Skeletal muscle tissue (tissue), 4 donors: ENCODE measurements around the gene RIPOR3. TPM values are rescaled to one million over a fixed set of nuclear protein-coding genes. Genes with fewer than 3 reads are reported as not detected.

ENCODE experiments used
- H3K27ac ChIP-seq: one replicate; pipeline ENCODE4 v1.7.0; 2013; ENCODE audit warnings: mild to moderate bottlenecking, low read depth, low read length, inconsistent platforms
- H3K27me3 ChIP-seq, 3 donors: one replicate each; pipeline ENCODE4 v1.7.0; 2013; ENCODE audit warnings: low read length in 3 of 3; ENCODE audit not compliant: control insufficient read depth in 3 of 3, insufficient read depth in 3 of 3
- H3K36me3 ChIP-seq, 3 donors: one replicate each; pipeline ENCODE4 v1.7.0; 2013; ENCODE audit warnings: low read length in 3 of 3; ENCODE audit not compliant: control insufficient read depth in 3 of 3, insufficient read depth in 3 of 3
- H3K4me1 ChIP-seq, 3 donors: one replicate each; pipeline ENCODE4 v1.7.0; 2013; ENCODE audit warnings: low read length in 3 of 3, mild to moderate bottlenecking in 3 of 3; ENCODE audit not compliant: control insufficient read depth in 3 of 3, insufficient read depth in 3 of 3
- H3K4me3 ChIP-seq, 3 donors: one replicate each; pipeline ENCODE4 v1.7.0; 2013; ENCODE audit warnings: low read length in 3 of 3
- H3K9ac ChIP-seq, 3 donors: one replicate each; pipeline ENCODE4 v1.7.0; 2013; ENCODE audit warnings: low read length in 3 of 3, mild to moderate bottlenecking in 3 of 3, moderate library complexity in 2 of 3, low read depth in 1 of 3
- H3K9me3 ChIP-seq, 3 donors: one replicate each; pipeline ENCODE4 v1.7.0; 2013; ENCODE audit warnings: low read length in 3 of 3; ENCODE audit not compliant: control insufficient read depth in 3 of 3
- total RNA-seq: library from RNA; depleted of rRNA; stranded (reverse); fragments of >200 nt; gene quantifications from one replicate; pipeline ENCODE4 v1.2.3, GENCODE V29; 2014
- donor health status: Osteomylitis.

Gene RIPOR3
- total RNA-seq, 1 donor from 2014 or later: 2.6 TPM

GRCh38 chr20:50559856-50560638 lies 131.3 kb downstream of the RIPOR3 start:
- no peak overlapping the region for H3K27ac ChIP-seq
- H3K9me3 ChIP-seq: no peaks in the 10 kb centered on the region
- peaks cover 2 to 9% (median 4%) of the 10 kb centered on the region in 3 donors for H3K36me3 ChIP-seq
- H3K4me3 ChIP-seq: no peak overlapping the region
- no peak overlapping the region for H3K9ac ChIP-seq
- no peaks in the 10 kb centered on the region for H3K27me3 ChIP-seq
- peaks cover 30 to 41% (median 39%) of the 10 kb centered on the region in 3 donors for H3K4me1 ChIP-seq

GRCh38 chr20:50559149-50559548 lies 132.2 kb downstream of the RIPOR3 start:
- no peak overlapping the region for H3K9ac ChIP-seq
- no peak overlapping the region for H3K4me3 ChIP-seq
- H3K27ac ChIP-seq: no peak overlapping the region
- no peaks in the 10 kb centered on the region for H3K9me3 ChIP-seq
- H3K4me1 ChIP-seq: peaks cover 30 to 41% (median 39%) of the 10 kb centered on the region in 3 donors
- peaks cover 2 to 7% (median 3%) of the 10 kb centered on the region in 3 donors for H3K36me3 ChIP-seq
- no peaks in the 10 kb centered on the region for H3K27me3 ChIP-seq

GRCh38 chr20:50558483-50558925 lies 132.8 kb downstream of the RIPOR3 start:
- no peaks in the 10 kb centered on the region for H3K27me3 ChIP-seq
- H3K4me3 ChIP-seq: no peak overlapping the region
- no peak overlapping the region for H3K27ac ChIP-seq
- peaks cover 2 to 7% (median 3%) of the 10 kb centered on the region in 3 donors for H3K36me3 ChIP-seq
- H3K9me3 ChIP-seq: no peaks in the 10 kb centered on the region
- peaks cover 28 to 38% (median 35%) of the 10 kb centered on the region in 3 donors for H3K4me1 ChIP-seq
- no peak overlapping the region for H3K9ac ChIP-seq

- H3K36me3 ChIP-seq: peaks cover 2 to 4% (median 3%) of the 10 kb centered on the region in 3 donors
- no peak overlapping the region for H3K27ac ChIP-seq
- H3K4me3 ChIP-seq: no peak overlapping the region
- no peak overlapping the region for H3K9ac ChIP-seq
- H3K4me1 ChIP-seq: peaks cover 21 to 31% (median 28%) of the 10 kb centered on the region in 3 donors
- H3K27me3 ChIP-seq: no peaks in the 10 kb centered on the region
- H3K9me3 ChIP-seq: no peaks in the 10 kb centered on the region
These were observed 133.7 kb downstream of the RIPOR3 start for GRCh38 chr20:50557549-50558134.

GRCh38 chr20:50555662-50556061 lies 135.7 kb downstream of the RIPOR3 start:
- no peak overlapping the region for H3K9ac ChIP-seq
- peaks cover 0 to 2% (median 0%) of the 10 kb centered on the region in 3 donors for H3K36me3 ChIP-seq
- no peak overlapping the region for H3K27ac ChIP-seq
- H3K27me3 ChIP-seq: no peaks in the 10 kb centered on the region
- no peaks in the 10 kb centered on the region for H3K9me3 ChIP-seq
- no peak overlapping the region for H3K4me3 ChIP-seq
- H3K4me1 ChIP-seq: peaks cover 3 to 19% (median 8%) of the 10 kb centered on the region in 3 donors

GRCh38 chr20:50554694-50555579 lies 136.4 kb downstream of the RIPOR3 start:
- Histone ChIP-seq H3K9me3 (no peaks in the 10 kb centered on the region), H3K9ac (no peak overlapping the region), H3K27me3 (no peaks in the 10 kb centered on the region), H3K36me3 (peaks cover 0 to 2% (median 0%) of the 10 kb centered on the region in 3 donors), H3K4me3 (no peak overlapping the region), H3K4me1 (peaks cover 2 to 15% (median 4%) of the 10 kb centered on the region in 3 donors), H3K27ac (no peak overlapping the region)

- H3K9ac ChIP-seq: no peak overlapping the region
These were observed 138.4 kb downstream of the RIPOR3 start for GRCh38 chr20:50552979-50553378.

GRCh38 chr20:50551288-50551687 lies 140.1 kb downstream of the RIPOR3 start:
- Histone ChIP-seq H3K9ac (no peak overlapping the region), H3K4me3 (no peak overlapping the region), H3K27ac (no peak overlapping the region), H3K4me1 (peaks cover 4 to 14% (median 4%) of the 10 kb centered on the region in 3 donors), H3K27me3 (no peaks in the 10 kb centered on the region), H3K9me3 (no peaks in the 10 kb centered on the region), H3K36me3 (peaks cover 0 to 4% (median 4%) of the 10 kb centered on the region in 3 donors)

More at GRCh38 chr20:50552979-50553378, 138.4 kb downstream of the RIPOR3 start:
- no peaks in the 10 kb centered on the region for H3K9me3 ChIP-seq
- no peak overlapping the region for H3K4me3 ChIP-seq
- peaks cover 0 to 6% (median under 1%) of the 10 kb centered on the region in 3 donors for H3K36me3 ChIP-seq
- no peak overlapping the region for H3K27ac ChIP-seq
- no peaks in the 10 kb centered on the region for H3K27me3 ChIP-seq
- H3K4me1 ChIP-seq: peaks cover 0 to 7% (median 3%) of the 10 kb centered on the region in 3 donors

GRCh38 chr20:50550531-50550930 lies 140.8 kb downstream of the RIPOR3 start:
- no peak overlapping the region for H3K27ac ChIP-seq
- H3K27me3 ChIP-seq: no peaks in the 10 kb centered on the region
- H3K4me3 ChIP-seq: no peak overlapping the region
- H3K9me3 ChIP-seq: no peaks in the 10 kb centered on the region
- H3K36me3 ChIP-seq: peaks cover 0 to 4% (median 4%) of the 10 kb centered on the region in 3 donors
- peaks cover 4 to 19% (median 5%) of the 10 kb centered on the region in 3 donors for H3K4me1 ChIP-seq
- no peak overlapping the region for H3K9ac ChIP-seq
